Trophoblast cell (in vitro differentiated cells and primary cell): ENCODE measurements around the gene PMEPA1.

ENCODE experiments used
- DNase-seq, 2 donors: peaks; one replicate each; pipeline ENCODE4 v3.0.0-alpha.2; 2016
- H2AFZ ChIP-seq: 2 replicates; pipeline ENCODE4 v1.6.1; 2013; ENCODE audit warnings: low read length, moderate library complexity, mild to moderate bottlenecking; ENCODE audit not compliant: insufficient read depth, poor library complexity
- H2AK5ac ChIP-seq: 2 replicates; pipeline ENCODE4 v1.6.1; 2013; ENCODE audit warnings: mild to moderate bottlenecking, low read length
- H2BK120ac ChIP-seq: 2 replicates; pipeline ENCODE4 v1.6.1; 2013; ENCODE audit warnings: low read length, mild to moderate bottlenecking, moderate library complexity; ENCODE audit not compliant: insufficient read depth, poor library complexity
- H2BK12ac ChIP-seq: 2 replicates; pipeline ENCODE4 v1.6.1; 2013; ENCODE audit warnings: mild to moderate bottlenecking, low read length, moderate library complexity
- H2BK5ac ChIP-seq: 2 replicates; pipeline ENCODE4 v1.6.1; 2013; ENCODE audit warnings: low read length, low read depth, moderate library complexity, mild to moderate bottlenecking; ENCODE audit not compliant: poor library complexity
- H3K14ac ChIP-seq: 2 replicates; pipeline ENCODE4 v1.6.1; 2013; ENCODE audit warnings: mild to moderate bottlenecking, low read length
- H3K18ac ChIP-seq: 2 replicates; pipeline ENCODE4 v1.6.1; 2013; ENCODE audit warnings: mild to moderate bottlenecking, low read length
- H3K23ac ChIP-seq: 2 replicates; pipeline ENCODE4 v1.6.1; 2013; ENCODE audit warnings: low read length
- H3K27ac ChIP-seq: 2 replicates; pipeline ENCODE4 v1.5.1; 2013; ENCODE audit warnings: low read depth, mild to moderate bottlenecking, inconsistent platforms, low read length, moderate library complexity
- H3K27me3 ChIP-seq: 2 replicates; pipeline ENCODE4 v1.6.1; 2013; ENCODE audit warnings: inconsistent platforms, mild to moderate bottlenecking, low read length, moderate library complexity; ENCODE audit not compliant: insufficient read depth
- H3K36me3 ChIP-seq, 2 experiments: 1 replicate in 1 of 2; 2 replicates in 1 of 2; pipeline ENCODE4 v1.6.1; 2013; ENCODE audit warnings: low read length in 2 of 2, mild to moderate bottlenecking in 2 of 2, moderate library complexity in 1 of 2; ENCODE audit not compliant: insufficient read depth in 2 of 2, control insufficient read depth in 1 of 2
- H3K4ac ChIP-seq: 2 replicates; pipeline ENCODE4 v1.6.1; 2013; ENCODE audit warnings: low read depth, mild to moderate bottlenecking, low read length, moderate library complexity
- H3K4me1 ChIP-seq, 2 experiments: 1 replicate in 1 of 2; 2 replicates in 1 of 2; pipeline ENCODE4 v1.6.1; 2013; ENCODE audit warnings: low read length in 2 of 2, mild to moderate bottlenecking in 2 of 2, moderate library complexity in 1 of 2; ENCODE audit not compliant: insufficient read depth in 2 of 2, control insufficient read depth in 1 of 2
- H3K4me2 ChIP-seq: 2 replicates; pipeline ENCODE4 v1.6.1; 2013; ENCODE audit warnings: inconsistent platforms, mild to moderate bottlenecking, low read length, moderate library complexity
- H3K4me3 ChIP-seq: 2 replicates; pipeline ENCODE4 v1.5.1; 2013; ENCODE audit warnings: mild to moderate bottlenecking, low read depth, low read length, inconsistent platforms
- H3K79me1 ChIP-seq: one replicate; pipeline ENCODE4 v1.6.1; 2013; ENCODE audit warnings: low read length
- H3K79me2 ChIP-seq: 2 replicates; pipeline ENCODE4 v1.6.1; 2013; ENCODE audit warnings: low read length, mild to moderate bottlenecking; ENCODE audit not compliant: control insufficient read depth, insufficient read depth, poor library complexity
- H3K9ac ChIP-seq: 2 replicates; pipeline ENCODE4 v1.6.1; 2013; ENCODE audit warnings: mild to moderate bottlenecking, low read length
- H3K9me3 ChIP-seq: 2 replicates; pipeline ENCODE4 v1.6.1; 2013; ENCODE audit warnings: low read depth, mild to moderate bottlenecking, control low read depth, inconsistent platforms, low read length; ENCODE audit not compliant: insufficient read depth
- H4K12ac ChIP-seq: 2 replicates; pipeline ENCODE4 v1.6.1; 2013; ENCODE audit warnings: low read depth, mild to moderate bottlenecking, low read length, moderate library complexity
- H4K8ac ChIP-seq: 2 replicates; pipeline ENCODE4 v1.6.1; 2013; ENCODE audit warnings: low read depth, mild to moderate bottlenecking, low read length, moderate library complexity
- H4K91ac ChIP-seq: one replicate; pipeline ENCODE4 v1.6.1; 2013; ENCODE audit warnings: low read depth, mild to moderate bottlenecking, low read length, moderate library complexity
- WGBS: extraction: QIAGEN DNeasy Blood & Tissue Kit; methylation state at CpG from one replicate; pipeline ENCODE4 v1.1.7; 2013; ENCODE audit warnings: missing lambda C conversion rate; ENCODE audit not compliant: insufficient read length, insufficient coverage; ENCODE audit errors: extremely low coverage; 5-methylcytosine and 5-hydroxymethylcytosine counted together

The PMEPA1 gene

DNA sequence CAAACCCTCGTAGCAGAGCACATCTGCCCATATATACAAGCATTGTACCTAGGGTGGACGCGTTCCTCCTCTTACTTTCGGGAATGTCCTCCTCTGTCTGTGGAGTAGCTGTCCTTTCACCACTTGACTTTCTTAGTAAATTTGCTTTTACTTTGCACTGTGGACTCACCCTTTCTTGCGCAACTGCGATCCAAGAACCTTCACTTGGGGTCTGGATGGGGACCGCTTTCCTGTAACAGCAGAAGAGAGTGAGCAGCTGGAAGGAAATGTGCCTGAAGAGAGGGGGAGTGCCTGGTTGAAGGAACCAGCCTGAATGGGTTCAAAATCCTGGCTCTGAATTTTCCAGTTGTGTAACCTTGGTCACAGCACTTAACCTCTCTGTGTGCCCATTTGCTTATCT is 40.1 kb upstream of the PMEPA1 start:
- Histone ChIP-seq H3K4me3 (no peak overlapping the region), H3K79me1 (peaks cover 13% of the 10 kb centered on the region), H3K9ac (no peak overlapping the region), H2BK12ac (peak overlapping the region; percentile 36), H4K91ac (peak overlapping the region; percentile 65), H3K79me2 (no peaks in the 10 kb centered on the region), H3K14ac (no peak overlapping the region), H3K18ac (no peak overlapping the region), H3K4me2 (no peak overlapping the region), H3K9me3 (no peaks in the 10 kb centered on the region), H2AK5ac (peak overlapping the region; percentile 28), H3K23ac (no peak overlapping the region), H2BK5ac (no peak overlapping the region), H3K4me1 (peaks cover 12 to 14% of the 10 kb centered on the region in 2 experiments), H2BK120ac (peak overlapping the region; percentile 44), H3K36me3 (no peaks in the 10 kb centered on the region), H4K8ac (no peak overlapping the region), H4K12ac (no peak overlapping the region), H2AFZ (no peak overlapping the region), H3K27me3 (no peaks in the 10 kb centered on the region), H3K27ac (no peak overlapping the region), H3K4ac (no peak overlapping the region)
- no CpG with 5 or more reads among the region's 7 CpGs for WGBS
- no peak for DNase-seq

DNA sequence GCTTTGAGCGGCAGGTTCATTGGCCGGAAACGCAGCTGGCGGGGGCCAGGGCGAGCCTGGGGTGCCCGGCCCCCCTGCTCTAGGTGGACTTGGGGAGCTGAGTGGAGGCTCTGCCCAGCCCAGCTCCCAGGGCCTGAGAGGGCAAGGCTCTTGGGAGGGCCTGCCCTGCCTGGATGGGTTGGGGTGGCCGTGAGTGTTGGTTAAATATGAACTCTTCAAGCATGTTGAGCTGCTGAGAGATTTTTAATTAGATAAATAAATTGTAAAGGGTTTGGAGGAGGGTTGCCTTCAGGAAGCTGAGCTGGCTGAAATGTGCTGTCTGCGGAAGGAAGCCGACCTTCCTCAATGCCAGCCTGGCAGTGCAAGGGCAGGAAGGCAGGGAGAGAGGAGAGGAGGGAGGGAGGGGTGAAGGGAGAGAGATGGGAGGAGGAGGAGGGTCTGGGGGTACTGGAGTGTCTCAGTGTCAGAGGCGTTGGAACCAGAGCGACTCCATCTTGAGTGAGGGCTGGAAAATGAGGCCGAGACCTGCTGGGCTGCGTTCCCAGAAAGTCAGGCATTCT is 39.4 kb upstream of the PMEPA1 start:
- peak overlapping the region; percentile 35 for H2AFZ ChIP-seq
- H3K79me2 ChIP-seq = no peaks in the 10 kb centered on the region
- no peak overlapping the region for H3K23ac ChIP-seq
- H3K27ac ChIP-seq = no peak overlapping the region
- H4K12ac ChIP-seq = no peak overlapping the region
- peak overlapping the region; percentile 85 for H2BK12ac ChIP-seq
- peak overlapping the region; percentile 10 for H3K4ac ChIP-seq
- peak overlapping the region; percentile 66 for H3K14ac ChIP-seq
- H2AK5ac ChIP-seq = no peak overlapping the region
- H3K4me1 ChIP-seq = peaks cover 12 to 14% of the 10 kb centered on the region in 2 experiments
- H3K79me1 ChIP-seq = peaks cover 13% of the 10 kb centered on the region
- H3K4me3 ChIP-seq = no peak overlapping the region
- H4K91ac ChIP-seq = peak overlapping the region; percentile 78
- H3K36me3 ChIP-seq = no peaks in the 10 kb centered on the region
- no peak for DNase-seq
- WGBS = no CpG with 5 or more reads among the region's 13 CpGs
- peak overlapping the region; percentile 11 for H4K8ac ChIP-seq
- H2BK5ac ChIP-seq = no peak overlapping the region
- H3K9ac ChIP-seq = no peak overlapping the region
- H3K18ac ChIP-seq = peak overlapping the region; percentile 9
- no peaks in the 10 kb centered on the region for H3K27me3 ChIP-seq
- no peak overlapping the region for H3K4me2 ChIP-seq
- H3K9me3 ChIP-seq = no peaks in the 10 kb centered on the region
- peak overlapping the region; percentile 66 for H2BK120ac ChIP-seq

- Histone ChIP-seq H3K27ac (no peak overlapping the region), H3K79me1 (peaks cover 13% of the 10 kb centered on the region), H2BK5ac (no peak overlapping the region), H3K4me1 (peaks cover 12 to 14% of the 10 kb centered on the region in 2 experiments), H3K79me2 (no peaks in the 10 kb centered on the region), H3K4me2 (peak overlapping the region; percentile 11), H2AK5ac (peak overlapping the region; percentile 1), H3K23ac (no peak overlapping the region), H4K91ac (peak overlapping the region; percentile 69), H3K9ac (no peak overlapping the region), H4K8ac (no peak overlapping the region), H4K12ac (no peak overlapping the region), H3K4ac (peak overlapping the region; percentile 10), H3K4me3 (no peak overlapping the region), H3K36me3 (no peaks in the 10 kb centered on the region), H2BK120ac (peak overlapping the region; percentile 66), H3K27me3 (no peaks in the 10 kb centered on the region), H2BK12ac (peak overlapping the region; percentile 81), H2AFZ (no peak overlapping the region), H3K18ac (peak overlapping the region; percentile 13), H3K14ac (peak overlapping the region; percentile 16), H3K9me3 (no peaks in the 10 kb centered on the region)
- WGBS = no CpG with 5 or more reads among the region's 29 CpGs
- peak; percentile 67 to 72 for DNase-seq
Measured at GRCh38 chr20:57748601-57749130, 38.9 kb upstream of the PMEPA1 start.

- H3K36me3 ChIP-seq = no peaks in the 10 kb centered on the region
- H3K4me3 ChIP-seq = no peak overlapping the region
- peak overlapping the region; percentile 11 for H3K4me2 ChIP-seq
- no peak overlapping the region for H4K12ac ChIP-seq
- H3K4me1 ChIP-seq = peaks cover 12 to 14% of the 10 kb centered on the region in 2 experiments
- H3K27ac ChIP-seq = no peak overlapping the region
- peak overlapping the region; percentile 27 for H3K4ac ChIP-seq
- H3K27me3 ChIP-seq = no peaks in the 10 kb centered on the region
- peaks cover 13% of the 10 kb centered on the region for H3K79me1 ChIP-seq
- H2AFZ ChIP-seq = peak overlapping the region; percentile 73
- WGBS = no CpG with 5 or more reads among the region's 18 CpGs
- no peaks in the 10 kb centered on the region for H3K9me3 ChIP-seq
- H3K18ac ChIP-seq = peak overlapping the region; percentile 66
- peak overlapping the region; percentile 78 for H4K91ac ChIP-seq
- no peak for DNase-seq
- H3K23ac ChIP-seq = peak overlapping the region; percentile 15
- H3K9ac ChIP-seq = no peak overlapping the region
- H3K14ac ChIP-seq = peak overlapping the region; percentile 71
- H2BK120ac ChIP-seq = peak overlapping the region; percentile 66
- H2AK5ac ChIP-seq = peak overlapping the region; percentile 85
- H2BK12ac ChIP-seq = peak overlapping the region; percentile 96
- H3K79me2 ChIP-seq = no peaks in the 10 kb centered on the region
- peak overlapping the region; percentile 12 for H2BK5ac ChIP-seq
- peak overlapping the region; percentile 40 for H4K8ac ChIP-seq
Measured at GRCh38 chr20:57747861-57748481, 38.2 kb upstream of the PMEPA1 start.
